D341Med (cell line): ENCODE data around the gene FLVCR2.

Experiments used
- DNase-seq: peaks from one replicate; pipeline ENCODE4 v3.0.0; 2012; ENCODE audit warnings: low spot score

FLVCR2 gene, protein sequence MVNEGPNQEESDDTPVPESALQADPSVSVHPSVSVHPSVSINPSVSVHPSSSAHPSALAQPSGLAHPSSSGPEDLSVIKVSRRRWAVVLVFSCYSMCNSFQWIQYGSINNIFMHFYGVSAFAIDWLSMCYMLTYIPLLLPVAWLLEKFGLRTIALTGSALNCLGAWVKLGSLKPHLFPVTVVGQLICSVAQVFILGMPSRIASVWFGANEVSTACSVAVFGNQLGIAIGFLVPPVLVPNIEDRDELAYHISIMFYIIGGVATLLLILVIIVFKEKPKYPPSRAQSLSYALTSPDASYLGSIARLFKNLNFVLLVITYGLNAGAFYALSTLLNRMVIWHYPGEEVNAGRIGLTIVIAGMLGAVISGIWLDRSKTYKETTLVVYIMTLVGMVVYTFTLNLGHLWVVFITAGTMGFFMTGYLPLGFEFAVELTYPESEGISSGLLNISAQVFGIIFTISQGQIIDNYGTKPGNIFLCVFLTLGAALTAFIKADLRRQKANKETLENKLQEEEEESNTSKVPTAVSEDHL

DNA sequence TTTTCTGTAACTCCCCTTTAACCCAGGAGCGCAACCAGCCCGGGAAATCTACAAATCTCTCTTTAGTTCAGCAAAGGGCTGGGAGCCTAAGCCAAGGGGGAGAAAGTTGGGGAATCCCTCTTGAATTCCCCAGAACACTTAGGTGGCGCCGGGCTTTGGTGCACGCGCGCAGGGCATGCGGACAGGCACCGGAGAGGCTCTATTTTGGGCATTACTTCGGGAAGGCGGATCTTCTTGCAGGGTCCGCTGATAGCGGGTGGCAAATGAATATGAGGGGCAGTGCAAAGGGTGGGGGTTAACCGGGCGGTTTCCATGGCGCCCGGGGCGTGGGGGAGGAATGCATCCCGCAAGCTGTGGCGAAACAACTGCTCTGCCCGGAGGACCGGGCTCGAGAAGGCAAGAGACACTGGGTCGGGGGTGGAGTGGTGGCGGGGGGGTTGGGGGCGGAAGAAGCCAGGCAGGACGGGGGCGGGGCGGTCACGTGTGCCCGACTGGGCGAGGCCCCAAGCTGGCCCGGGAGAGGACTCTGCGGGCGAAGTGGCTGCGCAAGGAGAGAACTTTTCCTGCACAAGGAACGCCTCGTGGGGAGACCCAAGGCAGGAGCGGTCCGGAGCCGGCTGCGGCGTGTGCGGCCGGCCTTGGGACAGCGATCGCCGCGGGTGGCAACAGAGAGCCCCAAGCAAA is at the start of gene FLVCR2:
Gene FLVCR2, plus strand, starts transcription at position 519 of the 684 bp plus-strand sequence. CDS start 353 bp downstream, outside the sequence.
- DNase-seq, result peak; percentile 68

DNA sequence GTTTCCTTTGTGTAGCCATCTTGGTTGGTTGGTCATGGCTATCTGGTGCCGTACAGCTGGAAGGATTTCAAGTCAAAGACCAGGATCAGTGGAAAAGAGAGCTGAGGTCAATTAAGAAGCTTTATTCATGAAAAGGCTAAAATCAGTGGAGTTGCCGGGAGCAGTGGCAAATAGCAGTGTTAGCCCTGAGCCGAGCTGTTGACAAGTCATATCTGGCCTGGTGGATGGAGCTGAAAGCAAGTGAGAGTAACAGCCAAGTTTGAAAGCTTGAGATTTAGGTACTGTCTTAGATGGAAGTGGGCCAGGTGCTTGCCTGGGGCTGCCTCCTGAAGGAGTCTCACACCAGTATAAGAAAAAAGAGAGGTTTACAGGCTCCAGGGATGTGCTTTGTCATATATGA is 47.2 kb upstream of the FLVCR2 start:
- no peak for DNase-seq

DNA sequence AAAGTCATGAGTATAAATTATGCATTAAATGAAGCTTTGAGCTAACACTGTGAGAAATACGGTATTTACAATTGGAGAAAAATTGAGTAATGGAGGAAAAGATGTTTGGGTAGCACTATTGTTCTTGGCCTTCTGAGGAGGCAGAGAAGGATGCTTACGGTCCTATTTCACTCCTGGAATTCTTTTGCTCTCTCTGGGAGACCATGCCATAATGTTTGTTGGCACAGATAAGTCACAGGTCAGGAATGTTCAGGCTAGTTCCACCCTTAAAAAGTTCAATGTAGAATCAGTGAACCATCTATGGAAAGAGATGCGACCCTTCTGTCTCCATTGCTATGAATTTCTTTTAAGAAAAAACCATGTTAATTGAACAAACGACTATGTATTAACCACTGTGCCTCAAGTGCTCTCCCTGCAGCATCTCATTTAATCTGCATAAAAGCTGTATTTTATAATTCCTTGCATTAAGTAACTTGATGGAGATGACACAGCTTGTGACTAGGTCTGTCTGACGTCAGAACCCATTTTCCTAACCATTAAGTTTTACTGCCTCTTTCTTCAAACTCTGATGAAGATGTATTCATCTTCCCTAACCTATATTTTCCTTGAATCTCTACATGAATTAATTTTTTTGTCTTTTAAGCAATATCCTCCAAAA is 46.6 kb upstream of the FLVCR2 start:
- no peak for DNase-seq

DNA sequence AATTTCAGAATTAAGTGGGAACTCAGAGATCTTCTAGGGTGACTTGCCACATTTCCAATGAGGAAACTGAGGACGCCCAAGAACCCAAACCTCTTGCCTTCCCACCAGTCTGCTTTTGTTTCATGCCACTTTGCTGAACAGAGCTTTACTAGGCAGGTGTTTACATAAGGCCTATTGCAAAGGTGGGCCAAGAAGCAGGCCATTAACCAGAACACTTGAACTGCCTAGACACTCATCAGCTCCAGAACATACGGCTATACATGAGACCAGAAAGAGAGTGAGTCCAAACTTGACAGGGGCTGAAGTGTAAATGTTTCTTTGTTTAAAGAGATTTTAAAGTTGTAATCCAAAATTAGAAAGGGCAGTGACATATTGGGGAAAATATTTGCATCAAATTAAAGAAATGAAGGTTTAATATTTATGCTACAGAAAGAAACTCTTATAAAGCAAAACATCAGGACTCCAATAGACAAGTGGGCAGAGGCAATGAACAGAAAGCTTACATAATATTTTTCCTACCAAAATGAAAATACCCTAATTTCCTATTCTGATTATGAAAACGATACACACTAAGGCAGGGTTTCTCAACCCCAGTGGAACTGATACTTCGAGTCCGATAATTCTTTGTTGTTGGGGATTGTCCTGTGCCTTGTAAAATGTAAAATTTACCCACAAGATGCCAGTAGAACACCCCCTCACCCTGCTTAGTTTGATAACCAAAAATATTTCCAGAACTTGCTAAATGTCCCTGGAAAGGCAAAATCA is 44.4 kb upstream of the FLVCR2 start:
- DNase-seq, result no peak

DNA sequence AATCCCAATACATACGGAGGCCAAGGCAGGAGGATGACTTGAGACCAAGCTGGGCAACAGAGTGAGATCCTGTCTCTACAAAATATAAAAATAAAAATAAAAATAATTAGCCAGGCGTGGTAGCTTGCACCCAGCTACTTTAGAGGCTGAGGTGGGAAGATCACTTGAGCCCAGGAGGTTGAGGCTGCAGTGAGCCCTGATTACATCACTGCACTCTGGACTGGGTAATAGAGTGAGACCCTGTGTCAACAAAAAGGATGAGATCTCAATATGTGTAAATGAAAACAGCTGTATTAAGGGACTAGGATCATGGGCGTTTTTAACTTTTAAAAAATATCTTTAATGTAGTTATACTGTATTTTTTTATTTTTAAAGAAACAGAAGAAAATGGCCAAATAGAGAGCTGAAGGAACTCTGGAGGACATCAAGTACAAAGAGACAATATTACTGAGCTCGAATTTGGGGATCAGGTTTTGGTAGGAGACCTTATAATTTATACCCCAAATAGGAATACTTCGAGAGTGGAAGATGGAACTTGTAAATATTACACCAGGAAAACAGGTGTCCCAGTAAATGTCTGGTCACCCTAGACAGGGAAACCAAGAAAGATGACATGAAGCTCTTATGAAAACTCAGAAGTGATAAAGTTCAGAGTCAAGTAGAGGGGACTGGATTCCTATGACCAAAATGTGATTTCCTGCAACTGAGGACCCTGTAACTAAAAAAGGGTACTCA is 43.1 kb upstream of the FLVCR2 start:
- DNase-seq, result no peak

DNA sequence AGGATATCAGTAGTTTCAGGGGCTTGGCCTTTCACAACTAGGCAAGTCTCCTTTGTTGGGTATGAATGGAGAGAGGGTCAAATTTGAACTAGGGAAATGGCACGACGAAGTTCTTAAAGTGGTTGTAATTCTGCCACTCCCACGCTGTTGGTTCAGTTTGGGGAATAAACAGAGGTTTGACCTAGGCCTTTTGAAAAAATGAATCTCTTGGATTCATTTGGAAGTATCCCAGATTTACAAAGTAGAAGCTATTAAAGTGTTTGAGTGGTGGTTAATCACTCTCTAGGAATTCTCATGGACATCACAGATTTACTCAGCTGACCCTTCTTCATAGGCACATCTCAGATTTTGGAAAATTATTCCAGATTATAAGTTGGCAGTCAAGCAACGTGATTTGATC is 41.3 kb upstream of the FLVCR2 start:
- no peak for DNase-seq

DNA sequence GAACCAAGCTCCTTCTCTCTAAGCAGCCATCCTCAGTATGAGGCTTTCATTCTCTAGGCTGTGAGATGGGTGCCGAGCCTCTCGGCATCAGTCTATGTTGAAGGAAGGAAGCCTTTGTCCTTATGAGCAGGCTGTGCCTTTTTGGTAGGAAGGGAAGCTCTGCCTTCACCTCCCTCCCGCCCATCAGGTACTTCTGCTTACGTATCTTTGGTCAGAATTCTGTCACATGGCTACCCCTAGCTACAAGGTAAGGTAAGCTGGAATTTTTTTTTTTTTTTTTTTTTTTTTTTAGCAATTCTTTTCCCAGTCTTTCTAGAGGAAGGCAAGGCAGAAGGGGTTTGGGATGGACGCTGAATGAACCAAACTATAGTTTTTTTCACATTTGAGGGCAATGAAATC is 39.3 kb upstream of the FLVCR2 start:
- DNase-seq, result no peak

DNA sequence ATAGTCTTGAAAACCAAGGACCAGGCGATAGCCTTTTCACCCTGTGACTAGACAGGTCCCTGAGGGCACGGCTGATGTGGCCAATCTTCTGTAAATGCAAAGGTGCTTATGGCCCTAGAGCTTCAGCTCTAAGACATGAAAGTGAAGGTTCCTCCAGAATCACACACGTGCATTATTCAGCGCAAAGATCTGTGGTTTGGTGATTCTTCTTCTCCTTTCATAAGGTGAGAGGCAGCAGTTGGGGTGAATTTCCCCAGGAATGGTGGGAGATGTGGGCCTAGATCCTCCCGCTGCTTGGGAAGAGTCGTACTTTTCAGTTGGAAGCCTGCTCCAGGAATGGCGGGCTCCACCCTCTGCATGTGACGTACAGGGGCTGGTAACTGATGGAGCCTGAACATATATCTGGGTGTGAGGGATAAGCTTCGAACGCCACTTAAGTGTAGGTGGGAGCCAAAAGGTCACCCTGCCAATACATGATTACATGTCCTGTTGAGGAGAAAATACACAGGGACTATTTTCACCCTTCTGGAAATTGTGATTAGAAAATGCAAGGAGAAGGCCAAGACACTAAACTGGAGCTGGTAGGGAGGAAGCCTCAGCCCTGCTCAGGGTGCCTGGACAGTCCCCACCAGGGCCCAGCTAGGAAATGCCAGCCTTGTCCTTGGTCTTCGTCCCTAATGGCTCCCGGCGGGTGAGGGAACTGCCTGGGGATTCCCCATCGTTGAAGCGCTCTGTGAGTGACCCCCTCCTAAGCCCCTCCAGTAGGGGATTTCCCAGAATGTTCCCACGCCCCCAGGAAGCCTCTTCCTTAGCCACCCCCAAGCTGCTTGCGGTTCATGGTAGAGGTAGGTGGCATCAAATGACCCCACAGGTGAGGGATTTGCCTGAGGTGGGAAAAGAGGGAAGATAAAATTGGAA is 38.6 kb upstream of the FLVCR2 start:
- DNase-seq, result no peak

DNA sequence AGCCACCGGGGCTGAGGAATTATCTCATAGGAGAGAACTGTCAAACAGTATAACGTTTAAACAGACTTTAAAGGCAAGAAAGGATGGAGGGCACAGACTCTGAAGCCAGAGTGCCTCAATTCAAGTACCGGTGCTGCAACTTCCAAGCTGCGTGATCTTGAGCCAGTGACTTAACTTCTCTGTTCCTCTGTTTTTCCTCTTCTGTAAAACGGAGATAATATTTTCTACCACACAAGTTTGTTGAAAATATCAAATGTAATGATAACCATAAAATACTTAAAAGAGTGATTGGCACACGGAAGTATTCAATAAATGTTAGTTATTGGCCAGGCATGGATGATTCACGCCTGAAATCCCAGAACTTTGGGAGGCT is 38.0 kb upstream of the FLVCR2 start:
- no peak for DNase-seq

DNA sequence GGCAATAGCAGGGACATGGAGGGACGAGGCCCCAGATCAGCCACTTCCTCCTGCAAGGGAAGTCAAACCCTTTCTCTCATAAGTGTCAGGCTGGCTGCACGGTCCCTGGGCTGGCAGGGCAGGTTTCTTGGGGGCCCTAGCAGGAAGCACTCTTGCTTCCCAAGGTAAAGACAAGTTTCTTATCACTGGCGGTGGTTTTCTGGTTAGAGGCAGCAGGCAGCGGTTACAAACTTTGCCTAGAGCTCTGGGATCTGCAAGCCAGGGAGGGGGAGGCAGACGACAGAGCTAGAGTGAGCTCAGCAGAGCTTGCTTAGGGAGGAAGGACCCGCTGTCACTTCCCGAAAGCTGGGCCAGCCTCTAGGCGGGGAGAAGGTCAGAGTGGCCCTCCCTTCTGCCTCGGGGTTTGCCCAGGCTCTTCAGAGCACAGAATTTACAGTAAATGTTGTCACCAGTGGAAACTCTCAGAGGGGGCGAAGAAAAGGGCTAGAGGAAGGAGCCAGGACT is 35.8 kb upstream of the FLVCR2 start:
- no peak for DNase-seq

DNA sequence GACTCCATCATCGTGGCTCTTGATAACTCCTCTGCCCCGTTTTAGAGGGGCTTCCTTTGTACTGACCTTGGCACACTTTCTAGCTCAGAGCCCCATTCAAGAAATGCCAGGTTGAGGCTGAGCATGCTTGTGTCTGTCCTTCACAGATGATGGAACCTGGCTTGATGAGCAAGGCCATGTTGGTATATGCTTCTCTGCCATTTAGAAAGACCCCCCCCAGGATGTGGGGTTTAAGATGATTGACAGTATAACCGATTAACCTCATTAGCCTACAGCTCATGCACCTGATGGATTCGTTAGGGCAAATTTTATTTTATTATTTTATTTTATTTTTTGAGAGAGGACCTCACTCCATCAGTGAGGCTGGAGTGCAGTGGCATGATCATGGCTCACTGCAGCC is 35.2 kb upstream of the FLVCR2 start:
- no peak for DNase-seq

DNA sequence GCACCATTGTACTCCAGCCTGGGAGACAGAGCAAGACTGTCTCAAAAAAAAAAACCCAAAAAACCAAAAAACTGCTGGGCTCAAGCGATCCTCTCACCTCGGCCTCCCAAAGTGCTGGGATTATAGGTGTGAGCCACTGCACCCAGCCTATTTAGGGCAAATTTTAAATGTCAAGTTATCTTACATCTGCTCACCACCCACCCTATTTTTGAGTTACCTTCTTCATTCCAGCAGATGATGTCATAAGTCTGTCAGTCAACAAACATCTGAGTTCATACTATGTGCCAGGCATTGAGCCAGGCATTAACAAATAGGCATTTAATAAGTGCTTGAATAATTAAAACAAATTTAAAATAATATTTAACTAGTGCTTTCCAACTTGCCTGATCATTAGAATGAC is 34.6 kb upstream of the FLVCR2 start:
- no peak for DNase-seq

DNA sequence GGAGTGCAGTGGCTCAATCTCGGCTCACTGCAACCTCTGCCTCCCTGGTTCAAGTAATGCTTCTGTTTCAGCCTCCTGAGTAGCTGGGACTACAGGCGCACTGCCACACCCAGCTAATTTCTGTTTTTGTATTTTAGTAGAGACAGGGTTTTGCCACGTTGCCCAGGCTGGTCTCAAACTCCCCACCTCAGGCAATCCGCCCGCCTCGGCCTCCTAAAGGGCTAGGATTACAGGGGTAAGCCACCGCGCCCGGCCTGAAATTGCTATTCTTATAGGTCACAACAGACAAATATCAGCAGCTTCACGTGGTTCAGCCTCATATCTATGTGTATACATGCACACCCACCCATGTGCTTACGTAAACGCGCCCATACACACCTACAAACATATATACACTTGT is 32.5 kb upstream of the FLVCR2 start:
- no peak for DNase-seq

DNA sequence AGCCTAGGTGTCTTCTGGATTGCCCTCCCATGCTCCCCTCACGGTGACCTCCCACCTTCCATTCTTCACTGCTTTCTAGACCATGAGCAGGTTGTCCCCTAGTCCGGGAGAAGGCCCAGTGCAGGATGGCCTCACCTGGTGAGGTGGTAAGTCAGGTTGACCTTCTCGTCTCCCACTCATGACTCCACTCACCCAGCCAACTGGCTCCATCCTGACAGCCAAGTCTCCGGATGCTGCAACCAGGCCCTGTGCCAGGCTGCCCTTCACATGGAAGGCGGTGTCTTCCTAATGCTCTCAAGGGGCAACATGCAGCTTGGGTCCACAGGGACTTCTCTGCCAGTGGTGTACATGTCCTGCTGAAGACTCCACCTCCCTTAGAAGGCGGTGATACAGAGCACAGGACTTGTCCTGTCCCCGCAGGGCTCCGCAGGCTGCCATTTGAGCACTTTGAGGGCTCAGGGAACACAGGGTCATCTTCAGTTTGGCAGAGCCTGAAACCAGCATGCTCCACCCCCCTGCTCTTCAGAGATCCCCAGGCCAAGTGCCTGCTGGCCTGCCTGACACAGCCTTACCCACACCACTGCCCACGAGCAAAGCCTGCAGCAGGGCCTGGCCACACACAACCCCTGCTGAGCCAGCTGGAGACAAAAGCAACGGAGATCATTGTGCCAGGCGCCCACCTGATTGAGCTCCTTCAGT is 30.7 kb upstream of the FLVCR2 start:
- DNase-seq, result no peak

DNA sequence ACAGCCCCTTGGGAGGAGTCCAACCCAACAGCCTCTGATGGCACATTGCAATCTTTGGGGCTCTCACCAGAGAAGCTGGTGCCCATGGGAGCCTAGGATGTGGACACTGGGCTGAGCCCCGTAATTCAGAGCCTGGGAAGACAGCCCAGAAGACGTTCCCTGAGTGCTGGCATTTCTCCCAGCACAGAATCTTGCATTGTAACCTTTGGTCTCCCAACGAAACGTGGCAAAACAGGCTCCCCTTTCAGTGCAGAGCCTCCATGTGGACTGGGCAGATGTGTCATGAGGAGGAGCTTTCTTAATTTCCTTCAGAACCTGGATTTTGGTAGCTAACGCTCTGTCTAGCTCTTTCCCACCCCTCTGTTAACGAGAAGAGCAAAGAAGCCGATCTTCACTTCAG is 29.9 kb upstream of the FLVCR2 start:
- DNase-seq, result no peak

DNA sequence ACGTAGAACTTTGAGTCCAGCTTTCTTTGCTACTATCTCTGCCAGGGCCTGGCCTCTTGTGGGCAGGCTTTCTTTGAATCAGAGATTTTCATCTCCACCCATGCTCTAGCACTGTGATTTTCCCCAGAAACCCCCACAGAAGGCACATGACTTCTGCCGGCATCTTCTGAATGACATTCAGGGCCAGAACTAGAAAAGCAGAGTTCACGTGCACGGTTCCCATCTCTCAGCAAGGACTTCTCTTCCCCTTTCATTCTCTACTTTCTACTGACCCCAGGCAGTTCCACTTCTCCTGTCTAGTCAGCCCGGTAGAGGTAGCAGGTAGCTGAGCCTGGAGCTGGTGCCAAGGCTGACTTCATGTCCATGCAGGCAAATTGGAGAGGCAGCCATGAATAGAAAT is 29.3 kb upstream of the FLVCR2 start:
- no peak for DNase-seq

DNA sequence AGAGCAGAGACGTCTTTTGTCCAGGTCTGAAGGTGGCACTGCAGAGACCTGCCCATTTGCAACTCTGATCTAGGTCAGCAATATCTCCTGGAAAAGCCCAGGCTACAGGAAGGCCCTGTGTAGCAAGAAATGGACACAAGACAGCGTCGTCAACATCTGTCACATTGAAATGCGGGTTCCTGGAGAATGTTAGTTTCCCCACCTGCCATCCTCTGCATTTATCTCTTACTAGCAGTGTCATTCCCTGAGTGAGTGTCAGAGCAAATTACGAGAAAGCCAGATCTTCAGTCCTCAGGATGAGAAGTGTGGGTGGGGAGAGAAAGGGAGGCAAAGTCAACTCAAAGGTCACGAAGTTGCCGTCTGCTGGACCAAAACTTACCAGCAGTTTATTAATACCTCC is 27.4 kb upstream of the FLVCR2 start:
- no peak for DNase-seq

DNA sequence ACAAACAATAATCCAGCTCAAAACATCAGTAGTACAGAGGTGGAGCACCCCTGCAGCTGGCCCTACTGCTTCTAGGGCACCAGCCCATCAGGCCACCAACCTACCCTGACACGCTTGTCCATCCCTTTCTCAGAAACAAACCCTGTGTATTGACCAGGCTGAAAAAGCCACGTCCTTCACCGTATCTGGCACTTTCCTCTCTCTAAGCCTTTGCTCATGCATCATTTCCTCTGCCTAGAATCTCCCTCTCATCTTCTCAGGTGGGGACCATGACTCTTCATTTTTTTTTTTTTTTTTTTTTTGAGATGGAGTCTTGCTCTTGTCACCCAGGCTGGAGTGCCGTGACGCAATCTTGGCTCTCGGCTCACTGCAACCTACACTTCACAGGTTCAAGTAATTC is 25.3 kb upstream of the FLVCR2 start:
- DNase-seq, result no peak

DNA sequence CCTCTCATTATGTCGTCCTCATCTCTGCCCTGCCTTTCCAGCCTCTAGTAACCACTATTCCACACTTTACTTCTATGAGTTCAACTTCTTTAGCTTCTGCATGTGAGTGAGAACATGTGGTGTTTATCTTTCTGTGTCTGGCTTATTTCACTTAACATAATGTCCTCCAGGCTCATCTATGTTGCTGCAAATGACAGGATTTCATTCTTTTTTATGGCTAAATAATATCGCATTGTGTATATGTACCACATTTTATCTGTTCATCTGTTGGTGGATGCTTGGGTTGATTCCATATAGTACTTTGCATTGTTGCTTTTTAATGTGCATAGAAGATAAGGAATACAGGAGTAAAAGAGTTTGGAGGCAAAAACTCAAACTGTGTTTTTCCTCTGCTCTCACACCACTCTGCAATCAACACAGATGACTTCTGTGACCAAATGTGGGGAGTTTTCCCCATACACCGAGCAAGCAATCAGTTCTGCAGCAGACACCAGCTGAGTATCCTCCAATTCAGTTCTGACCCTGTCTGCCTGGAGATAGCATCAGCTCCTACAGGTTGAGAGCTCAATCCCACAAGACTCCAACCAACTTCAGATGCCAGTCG is 24.6 kb upstream of the FLVCR2 start:
- no peak for DNase-seq
